Prostate gland (tissue), 2 donors: Measurements from ENCODE around the gene SYNE1.

Source experiments
- CTCF ChIP-seq, 4 experiments: fragments of 200-600 bp in 2 of 4; fragments of 450-650 bp in 2 of 4; sonication (generic) in 2 of 4; IDR thresholded peaks; 1 replicate in 3 of 4; 2 replicates in 1 of 4; pipeline ENCODE4 v1.5.1; 2016 to 2019; ENCODE audit warnings: antibody characterized with exemption in 4 of 4, mild to moderate bottlenecking in 2 of 4, moderate library complexity in 2 of 4
- POLR2A ChIP-seq: fragments of 450-650 bp; IDR thresholded peaks from one replicate; pipeline ENCODE4 v1.6.1; 2016; ENCODE audit warnings: antibody characterized with exemption, mild to moderate bottlenecking

- TF ChIP-seq POLR2A: no peak
- TF ChIP-seq CTCF (IDR thresholded peaks at IDR 0.05): no peak
Measured at GRCh38 chr6:152091851-152092341, 545.3 kb downstream of the SYNE1 start.
